ENCODE data around the gene SERINC2.

Gene SERINC2

DNA sequence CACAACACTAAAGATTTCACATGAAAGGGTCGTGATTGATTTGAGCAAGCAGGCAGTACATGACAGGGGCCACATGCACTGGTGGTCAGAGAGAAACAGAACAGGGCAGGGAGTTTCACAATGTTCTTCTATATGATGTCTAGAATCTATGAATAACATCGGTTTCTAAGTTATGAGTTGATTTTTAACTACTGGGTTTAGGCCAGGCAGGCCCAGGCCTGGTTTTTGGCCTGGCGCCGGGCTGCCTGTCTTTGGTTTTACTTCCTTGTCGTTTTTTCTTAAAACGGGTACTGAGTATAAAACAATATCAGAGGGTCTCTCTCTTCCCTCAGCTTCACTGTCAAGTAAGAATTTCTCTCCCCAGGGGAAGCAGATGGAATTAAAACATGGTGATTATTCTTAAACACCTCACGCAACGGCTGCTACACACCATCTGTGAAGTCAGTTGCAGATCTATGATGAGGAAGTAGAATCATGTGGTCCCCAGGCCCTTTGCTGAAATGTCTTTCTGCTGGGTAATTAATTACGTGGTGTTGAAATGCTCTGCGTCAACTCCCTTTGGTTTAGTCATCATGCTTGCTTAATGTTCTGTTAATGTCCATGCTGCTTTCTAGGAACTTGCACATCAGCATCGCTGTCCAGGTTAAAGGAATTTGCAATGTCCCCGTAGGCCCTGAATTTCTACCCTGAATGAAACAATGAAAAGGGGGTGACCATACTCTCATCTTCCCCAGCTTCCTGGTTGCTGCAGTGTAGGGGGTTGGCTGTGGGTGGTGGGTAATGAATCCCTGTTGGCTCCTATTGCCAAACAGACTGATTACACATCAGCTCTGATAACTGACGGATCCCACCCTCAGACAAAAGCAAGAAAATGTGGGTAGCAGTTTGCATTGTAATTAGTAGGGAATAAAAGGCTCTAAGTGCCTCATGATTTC, 70.3 kb downstream of the SERINC2 start:
- H3K27me3 ChIP-seq (ENCODE audit: low read depth), result no peaks in the 10 kb centered on the region
- H3K4me3 ChIP-seq, result no peak overlapping the region
- no peaks in the 10 kb centered on the region for H3K9me3 ChIP-seq
- in situ Hi-C loops (cut with MboI; ENCODE audit: low sequenced_read_pairs), result no loop called here
- no peaks in the 10 kb centered on the region for H3K36me3 ChIP-seq (replicated peaks)
- no peak for DNase-seq (ENCODE audit: low spot score in 2 of 2)
- no peaks in the 10 kb centered on the region for H3K4me1 ChIP-seq
